ENCODE results near the gene CDO1. TPM values are rescaled to one million over a fixed set of nuclear protein-coding genes. Genes with fewer than 3 reads are reported as not detected.

CDO1 gene
- total and polyA plus RNA-seq, 3 experiments from 2014 or later = 0.16 TPM; not detected in 2

- Mint-ChIP-seq H3K9me3 (no peaks in the 10 kb centered on the region), H3K27me3 (peaks cover 4 to 26% of the 10 kb centered on the region in 2 donors), H3K4me1 (no peaks in the 10 kb centered on the region), H3K27ac (no peak overlapping the region), H3K4me3 (no peak overlapping the region), H3K36me3 (no peaks in the 10 kb centered on the region)
- Histone ChIP-seq H3K4me3 (ENCODE audit: low read length) (no peak overlapping the region), H3K27ac (ENCODE audit: low read depth, low read length) (no peak overlapping the region), H3K9me3 (ENCODE audit: low read length) (no peaks in the 10 kb centered on the region), H3K4me1 (ENCODE audit: insufficient read depth, low read length) (no peaks in the 10 kb centered on the region), H3K36me3 (ENCODE audit: insufficient read depth, low read length) (no peaks in the 10 kb centered on the region), H3K27me3 (ENCODE audit: insufficient read depth, low read length, poor library complexity, severe bottlenecking) (no peaks in the 10 kb centered on the region)
- ChIA-PET POLR2A (no interaction called here), CTCF (no interaction called here)
- no peak for DNase-seq
Observed at GRCh38 chr5:115800108-115800507, 16.4 kb downstream of the CDO1 start.

GRCh38 chr5:115798252-115798651 is 18.2 kb downstream of the CDO1 start:
- Histone ChIP-seq H3K4me1 (ENCODE audit: insufficient read depth, low read length) (no peaks in the 10 kb centered on the region), H3K27ac (ENCODE audit: low read depth, low read length) (no peak overlapping the region), H3K4me3 (ENCODE audit: low read length) (no peak overlapping the region), H3K9me3 (ENCODE audit: low read length) (no peaks in the 10 kb centered on the region), H3K27me3 (ENCODE audit: insufficient read depth, low read length, poor library complexity, severe bottlenecking) (no peaks in the 10 kb centered on the region), H3K36me3 (ENCODE audit: insufficient read depth, low read length) (no peaks in the 10 kb centered on the region)
- POLR2A ChIA-PET = no interaction called here
- no peak for DNase-seq
- no peaks in the 10 kb centered on the region for H3K9me3 Mint-ChIP-seq
- H3K27ac Mint-ChIP-seq = no peak overlapping the region
- H3K4me1 Mint-ChIP-seq = no peaks in the 10 kb centered on the region
- CTCF ChIA-PET = no interaction called here
- H3K36me3 Mint-ChIP-seq = no peaks in the 10 kb centered on the region
- peaks cover 4 to 27% of the 10 kb centered on the region in 2 donors for H3K27me3 Mint-ChIP-seq
- no peak overlapping the region for H3K4me3 Mint-ChIP-seq

- no peak overlapping the region for H3K27ac Mint-ChIP-seq
- H3K27me3 Mint-ChIP-seq = peaks cover 7 to 41% of the 10 kb centered on the region in 2 donors
- no peak overlapping the region for H3K4me3 Mint-ChIP-seq
- no peak for DNase-seq
- no peaks in the 10 kb centered on the region for H3K9me3 ChIP-seq (ENCODE audit: low read length)
- H3K4me1 Mint-ChIP-seq = no peaks in the 10 kb centered on the region
- no peak overlapping the region for H3K27ac ChIP-seq (ENCODE audit: low read depth, low read length)
- H3K36me3 ChIP-seq (ENCODE audit: insufficient read depth, low read length) = no peaks in the 10 kb centered on the region
- no peaks in the 10 kb centered on the region for H3K4me1 ChIP-seq (ENCODE audit: insufficient read depth, low read length)
- H3K4me3 ChIP-seq (ENCODE audit: low read length) = no peak overlapping the region
- ChIA-PET POLR2A (no interaction called here), CTCF (interaction anchor here (0.8 kb wide), 1 partner anchor 15 kb away, joined by 4 read pairs; no protein-coding TSS in a partner anchor)
- H3K36me3 Mint-ChIP-seq = no peaks in the 10 kb centered on the region
- H3K9me3 Mint-ChIP-seq = no peaks in the 10 kb centered on the region
- H3K27me3 ChIP-seq (ENCODE audit: insufficient read depth, low read length, poor library complexity, severe bottlenecking) = no peaks in the 10 kb centered on the region
Observed at GRCh38 chr5:115796656-115797055, 19.8 kb downstream of the CDO1 start.

- Mint-ChIP-seq H3K27me3 (peaks cover 7 to 47% of the 10 kb centered on the region in 2 donors), H3K4me3 (no peak overlapping the region), H3K36me3 (no peaks in the 10 kb centered on the region), H3K9me3 (no peaks in the 10 kb centered on the region), H3K4me1 (no peaks in the 10 kb centered on the region), H3K27ac (no peak overlapping the region)
- no peak overlapping the region for H3K27ac ChIP-seq (ENCODE audit: low read depth, low read length)
- H3K27me3 ChIP-seq (ENCODE audit: insufficient read depth, low read length, poor library complexity, severe bottlenecking) = no peaks in the 10 kb centered on the region
- no peak for DNase-seq
- CTCF ChIA-PET = no interaction called here
- H3K4me3 ChIP-seq (ENCODE audit: low read length) = no peak overlapping the region
- H3K4me1 ChIP-seq (ENCODE audit: insufficient read depth, low read length) = no peaks in the 10 kb centered on the region
- no peaks in the 10 kb centered on the region for H3K36me3 ChIP-seq (ENCODE audit: insufficient read depth, low read length)
- POLR2A ChIA-PET = no interaction called here
- H3K9me3 ChIP-seq (ENCODE audit: low read length) = no peaks in the 10 kb centered on the region
Observed at GRCh38 chr5:115795700-115796099, 20.8 kb downstream of the CDO1 start.

- Histone ChIP-seq H3K36me3 (ENCODE audit: insufficient read depth, low read length) (no peaks in the 10 kb centered on the region), H3K4me1 (ENCODE audit: insufficient read depth, low read length) (no peaks in the 10 kb centered on the region), H3K27ac (ENCODE audit: low read depth, low read length) (no peak overlapping the region), H3K27me3 (ENCODE audit: insufficient read depth, low read length, poor library complexity, severe bottlenecking) (no peaks in the 10 kb centered on the region), H3K4me3 (ENCODE audit: low read length) (no peak overlapping the region), H3K9me3 (ENCODE audit: low read length) (no peaks in the 10 kb centered on the region)
- no peak overlapping the region for H3K4me3 Mint-ChIP-seq
- no peak overlapping the region for H3K27ac Mint-ChIP-seq
- peaks cover 16 to 78% of the 10 kb centered on the region in 2 donors for H3K27me3 Mint-ChIP-seq
- no peaks in the 10 kb centered on the region for H3K36me3 Mint-ChIP-seq
- H3K9me3 Mint-ChIP-seq = peaks cover 0 to 4% (median 0%) of the 10 kb centered on the region in 5 donors
- DNase-seq = no peak
- H3K4me1 Mint-ChIP-seq = no peaks in the 10 kb centered on the region
- POLR2A ChIA-PET = no interaction called here
- CTCF ChIA-PET = no interaction called here
Observed at GRCh38 chr5:115788440-115788839, 28.0 kb downstream of the CDO1 start.

GRCh38 chr5:115787426-115787825 is 29.0 kb downstream of the CDO1 start:
- CTCF ChIA-PET = no interaction called here
- POLR2A ChIA-PET = no interaction called here

GRCh38 chr5:115785381-115786065 is 30.9 kb downstream of the CDO1 start:
- Mint-ChIP-seq H3K9me3 (peaks cover 0 to 4% (median 2%) of the 10 kb centered on the region in 5 donors), H3K36me3 (no peaks in the 10 kb centered on the region), H3K4me1 (no peaks in the 10 kb centered on the region), H3K4me3 (no peak overlapping the region), H3K27me3 (peaks cover 19 to 69% of the 10 kb centered on the region in 2 donors), H3K27ac (no peak overlapping the region)
- no peaks in the 10 kb centered on the region for H3K27me3 ChIP-seq (ENCODE audit: insufficient read depth, low read length, poor library complexity, severe bottlenecking)
- H3K4me3 ChIP-seq (ENCODE audit: low read length) = no peak overlapping the region
- no peak overlapping the region for H3K27ac ChIP-seq (ENCODE audit: low read depth, low read length)
- no peaks in the 10 kb centered on the region for H3K36me3 ChIP-seq (ENCODE audit: insufficient read depth, low read length)
- DNase-seq = no peak
- no peaks in the 10 kb centered on the region for H3K4me1 ChIP-seq (ENCODE audit: insufficient read depth, low read length)
- CTCF ChIA-PET = interaction anchor here (1.0 kb wide), 1 partner anchor 149 kb away, joined by 4 read pairs; no protein-coding TSS in a partner anchor
- POLR2A ChIA-PET = no interaction called here
- no peaks in the 10 kb centered on the region for H3K9me3 ChIP-seq (ENCODE audit: low read length)

More at GRCh38 chr5:115787426-115787825, 29.0 kb downstream of the CDO1 start:
- Histone ChIP-seq H3K4me1 (ENCODE audit: insufficient read depth, low read length) (no peaks in the 10 kb centered on the region), H3K9me3 (ENCODE audit: low read length) (no peaks in the 10 kb centered on the region), H3K36me3 (ENCODE audit: insufficient read depth, low read length) (no peaks in the 10 kb centered on the region), H3K27ac (ENCODE audit: low read depth, low read length) (no peak overlapping the region), H3K4me3 (ENCODE audit: low read length) (no peak overlapping the region), H3K27me3 (ENCODE audit: insufficient read depth, low read length, poor library complexity, severe bottlenecking) (no peaks in the 10 kb centered on the region)
- Mint-ChIP-seq H3K27me3 (peaks cover 16 to 75% of the 10 kb centered on the region in 2 donors), H3K9me3 (peaks cover 0 to 4% (median 0%) of the 10 kb centered on the region in 5 donors), H3K4me1 (no peaks in the 10 kb centered on the region), H3K36me3 (no peaks in the 10 kb centered on the region), H3K4me3 (no peak overlapping the region), H3K27ac (no peak overlapping the region)
- DNase-seq = no peak

- CTCF ChIA-PET = no interaction called here
Observed at GRCh38 chr5:115778417-115778816, 38.0 kb downstream of the CDO1 start.

More at GRCh38 chr5:115778417-115778816, 38.0 kb downstream of the CDO1 start:
- Mint-ChIP-seq H3K27me3 (peaks cover 6 to 28% of the 10 kb centered on the region in 2 donors), H3K36me3 (no peaks in the 10 kb centered on the region), H3K4me1 (no peaks in the 10 kb centered on the region), H3K27ac (no peak overlapping the region), H3K9me3 (peaks cover 0 to 2% (median 0%) of the 10 kb centered on the region in 5 donors), H3K4me3 (no peak overlapping the region)
- Histone ChIP-seq H3K9me3 (ENCODE audit: low read length) (no peaks in the 10 kb centered on the region), H3K27ac (ENCODE audit: low read depth, low read length) (no peak overlapping the region), H3K4me3 (ENCODE audit: low read length) (no peak overlapping the region), H3K27me3 (ENCODE audit: insufficient read depth, low read length, poor library complexity, severe bottlenecking) (no peaks in the 10 kb centered on the region), H3K36me3 (ENCODE audit: insufficient read depth, low read length) (no peaks in the 10 kb centered on the region), H3K4me1 (ENCODE audit: insufficient read depth, low read length) (no peaks in the 10 kb centered on the region)
- DNase-seq = no peak
- POLR2A ChIA-PET = no interaction called here
